Osteocyte (in vitro differentiated cells): ENCODE data around the gene JUND. TPM values are rescaled to one million over a fixed set of nuclear protein-coding genes. Genes with fewer than 3 reads are reported as not detected.

Experiments used
- DNase-seq: peaks from one replicate; pipeline ENCODE4 v3.0.0; 2021; ENCODE audit warnings: mixed read lengths; ENCODE audit not compliant: unreplicated experiment; ENCODE audit errors: extremely low spot score
- H3K27ac Mint-ChIP-seq: one replicate; pipeline ENCODE4 v1.8.0; 2021; ENCODE audit warnings: mild to moderate bottlenecking, mixed read lengths; ENCODE audit not compliant: unreplicated experiment
- H3K27me3 Mint-ChIP-seq: one replicate; pipeline ENCODE4 v1.8.0; 2021; ENCODE audit warnings: mixed read lengths; ENCODE audit not compliant: unreplicated experiment
- H3K36me3 Mint-ChIP-seq: one replicate; pipeline ENCODE4 v1.8.0; 2021; ENCODE audit warnings: mixed read lengths; ENCODE audit not compliant: unreplicated experiment
- H3K4me1 Mint-ChIP-seq: one replicate; pipeline ENCODE4 v1.8.0; 2021; ENCODE audit warnings: mixed read lengths; ENCODE audit not compliant: unreplicated experiment
- H3K4me3 Mint-ChIP-seq: one replicate; pipeline ENCODE4 v1.8.0; 2021; ENCODE audit warnings: mild to moderate bottlenecking, moderate library complexity, mixed read lengths; ENCODE audit not compliant: unreplicated experiment
- H3K9me3 Mint-ChIP-seq: one replicate; pipeline ENCODE4 v1.8.0; 2021; ENCODE audit warnings: mixed read lengths; ENCODE audit not compliant: unreplicated experiment
- CTCF ChIP-seq: fragments of 200-600 bp; sonication (generic); IDR thresholded peaks from 2 replicates; pipeline ENCODE4 v1.5.0; 2021; ENCODE audit warnings: antibody characterized with exemption, mild to moderate bottlenecking, moderate library complexity
- total RNA-seq: library from RNA; stranded (reverse); gene quantifications from 2 replicates; pipeline ENCODE4 v1.2.1, GENCODE V29; 2021

The JUND gene
- total RNA-seq, 1 donor from 2014 or later, result 241 TPM

GRCh38 chr19:18282021-18282787 is 782 bp upstream of the JUND start:
- Mint-ChIP-seq H3K36me3 (peaks cover 17% of the 10 kb centered on the region), H3K27ac (peak overlapping the region; percentile 98), H3K4me3 (peak overlapping the region; percentile 73), H3K27me3 (no peaks in the 10 kb centered on the region), H3K9me3 (no peaks in the 10 kb centered on the region), H3K4me1 (peaks cover 38% of the 10 kb centered on the region)
- TF ChIP-seq CTCF, result peak; percentile 20
- DNase-seq, result no peak

GRCh38 chr19:18280247-18281081 is 958 bp downstream of the JUND start:
- DNase-seq, result peak; percentile 92
- no peak for TF ChIP-seq CTCF
- Mint-ChIP-seq H3K27me3 (no peaks in the 10 kb centered on the region), H3K36me3 (peaks cover 17% of the 10 kb centered on the region), H3K4me1 (peaks cover 45% of the 10 kb centered on the region), H3K27ac (peak overlapping the region; percentile 99), H3K4me3 (peak overlapping the region; percentile 94), H3K9me3 (no peaks in the 10 kb centered on the region)

- peaks cover 53% of the 10 kb centered on the region for H3K4me1 Mint-ChIP-seq
Measured at GRCh38 chr19:18279516-18280246, 1.7 kb downstream of the JUND start.

GRCh38 chr19:18279266-18279515 is 2.2 kb downstream of the JUND start:
- Mint-ChIP-seq H3K27ac (peak overlapping the region; percentile 99), H3K27me3 (no peaks in the 10 kb centered on the region), H3K36me3 (peaks cover 17% of the 10 kb centered on the region), H3K4me3 (peak overlapping the region; percentile 94), H3K4me1 (peaks cover 57% of the 10 kb centered on the region), H3K9me3 (no peaks in the 10 kb centered on the region)
- no peak for DNase-seq
- no peak for TF ChIP-seq CTCF

More at GRCh38 chr19:18279516-18280246, 1.7 kb downstream of the JUND start:
- Mint-ChIP-seq H3K36me3 (peaks cover 17% of the 10 kb centered on the region), H3K4me3 (peak overlapping the region; percentile 94), H3K27me3 (no peaks in the 10 kb centered on the region), H3K27ac (peak overlapping the region; percentile 99), H3K9me3 (no peaks in the 10 kb centered on the region)
- peak; percentile 97 for DNase-seq
- peak; percentile 84 for TF ChIP-seq CTCF
